HEK293T (cell line): ENCODE results near the gene ANKEF1.

Experiments
- CTCF ChIA-PET: fragments of 350-600 bp; formaldehyde crosslinking; extraction: SDS; loops from one replicate; lab custom pipeline; 2021; ENCODE audit warnings: antibody characterized with exemption, inconsistent platforms; lab: Yijun Ruan, JAX
- POLR2A ChIA-PET: fragments of 350-600 bp; formaldehyde crosslinking; extraction: SDS; loops from one replicate; lab custom pipeline; 2020; ENCODE audit warnings: antibody characterized with exemption, inconsistent platforms; lab: Yijun Ruan, JAX
- DNase-seq: peaks from one replicate; pipeline ENCODE4 v3.0.0; 2012; ENCODE audit warnings: mixed read lengths; ENCODE audit errors: extremely low spot score
- ARNT ChIP-seq: fragments of 450-650 bp; IDR thresholded peaks from 2 replicates; pipeline ENCODE4 v1.6.1; 2017; ENCODE audit warnings: mild to moderate bottlenecking
- BHLHE40 ChIP-seq: fragments of 450-650 bp; IDR thresholded peaks from 2 replicates; pipeline ENCODE4 v1.6.1; 2016; ENCODE audit warnings: mild to moderate bottlenecking, moderate library complexity, borderline replicate concordance
- CTBP1 ChIP-seq: fragments of 450-650 bp; IDR thresholded peaks from 2 replicates; pipeline ENCODE4 v1.6.1; 2016; ENCODE audit warnings: borderline replicate concordance
- ELF4 ChIP-seq: fragments of 450-650 bp; IDR thresholded peaks from 2 replicates; pipeline ENCODE4 v1.6.1; 2017; ENCODE audit warnings: antibody characterized with exemption
- FOXA1 ChIP-seq: fragments of 450-650 bp; IDR thresholded peaks from 2 replicates; pipeline ENCODE4 v1.6.1; 2016; ENCODE audit warnings: mild to moderate bottlenecking
- FOXK2 ChIP-seq: fragments of 450-650 bp; IDR thresholded peaks from 2 replicates; pipeline ENCODE4 v1.6.1; 2016; ENCODE audit warnings: mild to moderate bottlenecking
- FOXM1 ChIP-seq: fragments of 450-650 bp; IDR thresholded peaks from 2 replicates; pipeline ENCODE4 v1.6.1; 2017; ENCODE audit warnings: mild to moderate bottlenecking, borderline replicate concordance
- HDGF ChIP-seq: fragments of 450-650 bp; IDR thresholded peaks from 2 replicates; pipeline ENCODE4 v1.6.1; 2017; ENCODE audit warnings: antibody characterized with exemption, borderline replicate concordance
- L3MBTL2 ChIP-seq: fragments of 450-650 bp; conservative IDR thresholded peaks from 2 replicates; pipeline ENCODE4 v1.6.1; 2016; ENCODE audit warnings: mild to moderate bottlenecking
- LEF1 ChIP-seq: fragments of 450-650 bp; IDR thresholded peaks from 2 replicates; pipeline ENCODE4 v1.6.1; 2017; ENCODE audit warnings: mild to moderate bottlenecking, borderline replicate concordance
- NFRKB ChIP-seq: fragments of 450-650 bp; IDR thresholded peaks from 2 replicates; pipeline ENCODE4 v1.6.1; 2016; ENCODE audit warnings: mild to moderate bottlenecking, moderate library complexity
- SP1 ChIP-seq: fragments of 450-650 bp; IDR thresholded peaks from 2 replicates; pipeline ENCODE4 v1.6.1; 2017
- SUZ12 ChIP-seq: fragments of 450-650 bp; IDR thresholded peaks from 2 replicates; pipeline ENCODE4 v1.6.1; 2016; ENCODE audit warnings: mild to moderate bottlenecking
- TARDBP ChIP-seq: fragments of 450-650 bp; IDR thresholded peaks from 2 replicates; pipeline ENCODE4 v1.6.1; 2016
- ZNF384 ChIP-seq: fragments of 450-650 bp; IDR thresholded peaks from 2 replicates; pipeline ENCODE4 v1.6.1; 2016
- TF ChIP-seq, protein P1 (sequence below): fragments of 450-650 bp; IDR thresholded peaks from 2 replicates; pipeline ENCODE4 v1.6.1; 2016

Gene ANKEF1

DNA sequence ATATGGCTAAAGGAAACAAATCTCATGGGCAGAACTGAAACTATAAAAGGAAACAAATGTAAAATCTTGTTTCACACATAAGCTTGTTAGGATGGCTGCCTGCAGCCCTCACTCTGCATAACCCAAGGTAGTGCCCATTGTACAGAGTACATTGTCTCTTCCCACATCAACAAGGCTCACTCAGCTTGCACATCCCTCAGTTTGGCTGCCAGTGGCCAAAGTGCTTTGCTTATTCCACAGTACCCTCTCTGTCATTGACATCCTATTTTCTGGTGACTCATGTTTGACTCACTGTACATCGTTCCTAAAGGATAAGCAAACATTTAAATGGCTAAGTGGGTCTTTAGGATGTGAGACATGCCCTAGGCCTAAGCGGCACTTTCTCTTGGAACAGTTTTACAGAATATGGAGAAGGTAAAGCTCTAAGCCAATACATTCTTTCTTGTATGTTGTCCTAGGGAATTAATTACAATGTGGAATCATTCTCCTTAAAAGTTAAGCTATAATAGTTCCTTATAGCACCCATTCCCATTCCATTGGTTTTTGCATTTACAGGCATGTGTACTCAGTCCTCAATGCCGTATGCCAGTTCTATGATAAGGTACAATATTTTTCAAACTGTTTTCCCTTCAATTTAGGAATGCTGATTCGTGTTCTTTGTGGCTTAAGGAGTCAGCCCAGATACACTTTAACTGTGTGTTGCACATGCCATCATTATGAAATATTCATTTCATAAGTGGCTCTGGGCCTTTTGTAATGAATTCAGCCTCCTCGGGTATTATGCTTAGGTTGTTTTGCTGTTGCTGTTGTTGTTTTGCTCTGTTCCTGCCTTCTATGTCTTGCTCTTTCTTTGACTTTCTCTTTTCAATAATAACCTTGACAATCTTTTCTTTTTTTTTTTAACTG is 5.5 kb downstream of the ANKEF1 start:
- ChIA-PET CTCF (no interaction called here), POLR2A (no interaction called here)
- no peak for DNase-seq
- TF ChIP-seq LEF1 (no peak), SUZ12 (no peak), L3MBTL2 (no peak), FOXA1 (no peak)

DNA sequence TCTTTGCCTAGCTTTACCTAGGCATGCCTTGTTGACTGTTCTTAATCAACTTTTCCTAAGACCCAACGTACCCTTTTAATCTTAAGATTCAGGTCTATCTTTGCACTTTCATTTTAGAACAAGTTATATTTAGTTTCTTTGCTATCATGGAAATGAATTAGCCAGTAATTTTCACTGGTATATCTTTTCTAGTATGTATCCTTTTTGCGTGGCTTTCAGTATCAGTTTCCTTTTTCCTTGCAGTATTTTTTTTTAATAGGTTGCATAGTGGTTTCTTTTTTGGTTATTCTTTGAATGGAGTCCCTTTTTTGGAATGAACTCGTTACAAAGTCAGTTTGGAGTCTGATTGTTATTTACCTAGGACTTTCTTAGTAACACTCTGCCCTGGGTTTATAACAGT is 7.3 kb downstream of the ANKEF1 start:
- CTCF ChIA-PET, result no interaction called here
- POLR2A ChIA-PET, result no interaction called here
- no peak for TF ChIP-seq ARNT
- no peak for TF ChIP-seq FOXA1
- no peak for TF ChIP-seq FOXK2
- TF ChIP-seq ELF4, result no peak
- no peak for TF ChIP-seq ZNF384
- no peak for TF ChIP-seq BHLHE40
- no peak for TF ChIP-seq TARDBP
- no peak for TF ChIP-seq SUZ12
- TF ChIP-seq CTBP1, result no peak
- TF ChIP-seq SP1, result no peak
- no peak for TF ChIP-seq LEF1
- TF ChIP-seq L3MBTL2, result no peak
- TF ChIP-seq, protein P1, sequence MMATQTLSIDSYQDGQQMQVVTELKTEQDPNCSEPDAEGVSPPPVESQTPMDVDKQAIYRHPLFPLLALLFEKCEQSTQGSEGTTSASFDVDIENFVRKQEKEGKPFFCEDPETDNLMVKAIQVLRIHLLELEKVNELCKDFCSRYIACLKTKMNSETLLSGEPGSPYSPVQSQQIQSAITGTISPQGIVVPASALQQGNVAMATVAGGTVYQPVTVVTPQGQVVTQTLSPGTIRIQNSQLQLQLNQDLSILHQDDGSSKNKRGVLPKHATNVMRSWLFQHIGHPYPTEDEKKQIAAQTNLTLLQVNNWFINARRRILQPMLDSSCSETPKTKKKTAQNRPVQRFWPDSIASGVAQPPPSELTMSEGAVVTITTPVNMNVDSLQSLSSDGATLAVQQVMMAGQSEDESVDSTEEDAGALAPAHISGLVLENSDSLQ, result no peak
- no peak for TF ChIP-seq FOXM1
- TF ChIP-seq HDGF, result no peak
- no peak for TF ChIP-seq NFRKB
- no peak for DNase-seq

DNA sequence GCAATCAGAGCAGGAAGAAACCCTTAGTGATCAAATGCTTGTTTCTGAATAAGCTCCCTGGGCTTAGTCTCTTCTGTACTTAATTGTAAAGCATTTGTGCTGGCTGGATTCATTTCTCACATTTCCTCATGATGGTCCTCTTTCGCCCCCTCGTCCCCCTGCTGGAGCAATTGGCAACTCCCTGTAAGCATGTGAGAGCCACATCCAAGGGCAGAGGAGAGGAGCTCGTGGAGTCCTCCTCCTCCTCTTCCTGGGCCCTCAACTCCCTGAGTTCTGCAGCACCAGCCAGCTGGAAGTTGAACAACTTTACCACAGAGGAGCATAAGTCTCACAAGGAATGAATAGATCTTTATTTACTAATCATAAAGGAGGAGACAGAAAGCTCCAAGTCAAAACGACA is 12.6 kb downstream of the ANKEF1 start:
- ChIA-PET POLR2A (interaction anchor here (0.9 kb wide), 1 partner anchor 13 kb away, joined by 5 read pairs; the partner anchor contains the start of gene ANKEF1), CTCF (interaction anchor here (0.8 to 1.0 kb wide), 2 partner anchors 9 to 13 kb away, joined by 3 read pairs; no protein-coding TSS in a partner anchor)
- TF ChIP-seq TARDBP (no peak), ZNF384 (no peak), LEF1 (no peak)
- DNase-seq, result peak; percentile 33

DNA sequence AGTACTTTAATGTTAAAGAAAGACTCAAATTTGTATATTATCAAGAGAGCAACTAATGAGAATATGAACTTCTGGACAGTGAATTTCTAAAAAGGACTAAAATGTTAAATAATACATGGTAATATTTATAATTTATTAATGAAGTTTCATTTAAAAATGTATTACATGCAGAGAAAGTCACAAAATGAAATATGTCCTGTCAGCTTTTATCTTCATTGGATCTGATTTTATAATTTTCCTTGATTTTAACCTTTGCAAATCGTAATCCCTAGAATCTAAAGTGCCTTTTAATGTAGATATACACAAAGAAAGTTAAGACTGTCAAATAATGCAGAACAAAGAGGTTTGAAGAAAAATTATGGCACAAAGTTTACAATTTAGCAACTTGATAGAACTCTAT is 16.4 kb downstream of the ANKEF1 start:
- CTCF ChIA-PET, result no interaction called here

DNA sequence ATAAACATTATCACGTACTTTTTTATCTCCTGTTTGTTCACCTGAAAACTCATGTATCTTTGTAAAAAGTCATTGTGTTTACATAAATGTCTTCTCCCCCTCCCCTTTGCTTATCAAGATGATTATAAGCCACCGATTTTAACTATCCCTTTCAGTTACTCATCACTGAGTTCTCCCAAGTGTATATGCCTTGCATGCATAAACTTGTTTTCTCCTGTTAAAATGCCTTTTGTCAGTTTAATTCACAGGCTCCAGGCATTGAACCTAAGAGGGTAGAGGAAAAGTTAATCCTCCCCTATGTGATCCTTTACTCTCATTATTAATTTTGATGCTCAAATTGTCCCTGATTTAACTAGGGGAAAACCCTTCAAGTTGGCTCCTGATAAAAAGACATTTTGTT is 24.2 kb downstream of the ANKEF1 start:
- DNase-seq, result no peak
- TF ChIP-seq LEF1, result no peak
- no peak for TF ChIP-seq TARDBP
- TF ChIP-seq HDGF, result no peak
- TF ChIP-seq, protein P1, result no peak
- no peak for TF ChIP-seq NFRKB
- no peak for TF ChIP-seq CTBP1
- no peak for TF ChIP-seq SUZ12
- no peak for TF ChIP-seq SP1
- TF ChIP-seq FOXM1, result no peak
- no peak for TF ChIP-seq BHLHE40
- no peak for TF ChIP-seq FOXK2
- no peak for TF ChIP-seq ZNF384
- TF ChIP-seq ELF4, result no peak
- ChIA-PET CTCF (interaction anchor here (1.6 kb wide), 1 partner anchor 11 kb away, joined by 3 read pairs; no protein-coding TSS in a partner anchor), POLR2A (no interaction called here)

More for the DNA sequence above, 16.4 kb downstream of the ANKEF1 start:
- no peak for DNase-seq
- TF ChIP-seq SUZ12, result no peak
- no peak for TF ChIP-seq BHLHE40
- TF ChIP-seq FOXM1, result no peak
- TF ChIP-seq SP1, result no peak
- POLR2A ChIA-PET, result no interaction called here

DNA sequence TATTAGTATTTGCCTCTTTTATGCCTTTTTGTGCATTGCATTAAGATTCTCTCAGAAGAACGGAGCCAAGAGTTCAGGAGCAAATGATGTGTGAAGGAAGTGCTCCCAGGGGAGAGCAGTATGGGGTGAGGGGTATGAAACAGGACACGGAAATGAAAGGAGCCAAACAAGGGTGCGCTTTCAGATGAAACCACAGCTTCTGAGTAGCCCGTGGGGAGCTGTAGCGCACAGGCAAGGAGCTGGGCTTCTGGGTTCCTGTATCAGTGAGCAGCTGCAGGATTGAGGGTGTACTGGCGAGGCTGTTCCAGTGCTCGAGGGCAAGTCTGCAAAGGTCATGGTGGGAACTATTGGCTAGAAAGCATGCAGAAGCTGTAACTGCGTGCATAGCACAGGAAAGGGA is 25.4 kb downstream of the ANKEF1 start:
- CTCF ChIA-PET, result interaction anchor here (1.6 kb wide), 1 partner anchor 13 kb away, joined by 3 read pairs; no protein-coding TSS in a partner anchor
- TF ChIP-seq SUZ12 (no peak), HDGF (no peak), SP1 (no peak)
- TF ChIP-seq, protein P1, result no peak

DNA sequence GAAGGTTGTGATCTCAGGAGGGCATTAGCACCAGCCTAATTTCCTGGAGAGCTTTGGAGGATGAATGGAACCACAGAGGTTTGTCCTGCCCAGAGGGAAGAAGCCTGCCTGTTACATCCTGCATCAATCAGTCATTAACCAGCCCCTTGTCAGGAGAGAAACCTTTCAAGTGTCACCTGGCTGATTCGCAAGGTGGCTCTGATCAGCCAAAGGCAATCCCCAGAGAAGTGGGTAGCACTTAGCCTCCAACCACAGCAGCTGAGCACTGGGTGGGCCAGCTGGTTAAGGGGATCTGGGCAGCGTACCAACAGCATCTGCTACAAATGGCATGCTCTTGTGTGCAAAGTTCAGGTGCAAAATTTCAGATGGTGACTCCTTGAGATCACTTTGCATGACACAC is 26.9 kb downstream of the ANKEF1 start:
- TF ChIP-seq SUZ12 (no peak), TARDBP (no peak), FOXA1 (no peak), FOXM1 (no peak), NFRKB (no peak), ZNF384 (no peak), L3MBTL2 (no peak), ARNT (no peak), HDGF (no peak), SP1 (no peak), ELF4 (no peak), BHLHE40 (no peak), CTBP1 (no peak), FOXK2 (no peak), LEF1 (no peak)
- TF ChIP-seq, protein P1, result no peak
- DNase-seq, result no peak
- ChIA-PET CTCF (no interaction called here), POLR2A (no interaction called here)

More for the DNA sequence above, 25.4 kb downstream of the ANKEF1 start:
- no peak for DNase-seq
- POLR2A ChIA-PET, result no interaction called here
